Left renal cortex interstitium (tissue), 4 donors: ENCODE measurements around the gene DENND5A. TPM values are rescaled to one million over a fixed set of nuclear protein-coding genes. Genes with fewer than 3 reads are reported as not detected.
"Not testable (repeated sequence)": the region's sequence is repeated elsewhere in the genome, so short reads cannot be mapped to it uniquely, and the experiment has no call there.

Experiments
- DNase-seq, 4 donors: peaks; one replicate each; pipeline ENCODE4 v3.0.0-alpha.2; 2013; ENCODE audit warnings: low read depth in 4 of 4, low spot score in 2 of 4, missing footprints in 1 of 4
- polyA plus RNA-seq, 4 donors: library from polyadenylated mRNA; unstranded; fragments of 120-200 nt; gene quantifications; one replicate each; pipeline ENCODE4 v1.2.1, GENCODE V29; 2013; ENCODE audit not compliant: insufficient read length in 4 of 4

Gene DENND5A
- polyA plus RNA-seq, 4 donors, result 77.9 to 98.5 (median 92.7) TPM

GRCh38 chr11:9219115-9219514, 46.0 kb downstream of the DENND5A start:
- no peak for DNase-seq

- no peak for DNase-seq
Measured at GRCh38 chr11:9214765-9215164, 50.4 kb downstream of the DENND5A start.

GRCh38 chr11:9211322-9211721, 53.8 kb downstream of the DENND5A start:
- no peak for DNase-seq

- no peak for DNase-seq
Measured at GRCh38 chr11:9210922-9211320, 54.2 kb downstream of the DENND5A start.

GRCh38 chr11:9210224-9210921, 54.8 kb downstream of the DENND5A start:
- no peak for DNase-seq

- not testable (repeated sequence) for DNase-seq
Measured at GRCh38 chr11:9209604-9210003, 55.5 kb downstream of the DENND5A start.

GRCh38 chr11:9208726-9209501, 56.2 kb downstream of the DENND5A start:
- DNase-seq, result no peak

- DNase-seq, result no peak
Measured at GRCh38 chr11:9207229-9207628, 57.9 kb downstream of the DENND5A start.

- no peak for DNase-seq
Measured at GRCh38 chr11:9206496-9206895, 58.7 kb downstream of the DENND5A start.

GRCh38 chr11:9203691-9204311, 61.3 kb downstream of the DENND5A start:
- DNase-seq, result no peak

GRCh38 chr11:9201372-9202162, 63.6 kb downstream of the DENND5A start:
- no peak for DNase-seq

GRCh38 chr11:9200471-9200870, 64.7 kb downstream of the DENND5A start:
- no peak for DNase-seq

- DNase-seq, result no peak
Measured at GRCh38 chr11:9193316-9193715, 71.8 kb downstream of the DENND5A start.

GRCh38 chr11:9192561-9192960, 72.6 kb downstream of the DENND5A start:
- no peak for DNase-seq

- not testable (repeated sequence) for DNase-seq
Measured at GRCh38 chr11:9190326-9191016, 74.7 kb downstream of the DENND5A start.

GRCh38 chr11:9188860-9189259, 76.3 kb downstream of the DENND5A start:
- DNase-seq, result not testable (repeated sequence)

- DNase-seq, result no peak
Measured at GRCh38 chr11:9187616-9188015, 77.5 kb downstream of the DENND5A start.

GRCh38 chr11:9184516-9184915, 80.6 kb downstream of the DENND5A start:
- no peak for DNase-seq

GRCh38 chr11:9182180-9182871, 82.8 kb downstream of the DENND5A start:
- no peak for DNase-seq

- DNase-seq, result no peak
Measured at GRCh38 chr11:9180784-9181183, 84.4 kb downstream of the DENND5A start.
